ENCODE results near the gene TRIM71.

TRIM71 gene

DNA sequence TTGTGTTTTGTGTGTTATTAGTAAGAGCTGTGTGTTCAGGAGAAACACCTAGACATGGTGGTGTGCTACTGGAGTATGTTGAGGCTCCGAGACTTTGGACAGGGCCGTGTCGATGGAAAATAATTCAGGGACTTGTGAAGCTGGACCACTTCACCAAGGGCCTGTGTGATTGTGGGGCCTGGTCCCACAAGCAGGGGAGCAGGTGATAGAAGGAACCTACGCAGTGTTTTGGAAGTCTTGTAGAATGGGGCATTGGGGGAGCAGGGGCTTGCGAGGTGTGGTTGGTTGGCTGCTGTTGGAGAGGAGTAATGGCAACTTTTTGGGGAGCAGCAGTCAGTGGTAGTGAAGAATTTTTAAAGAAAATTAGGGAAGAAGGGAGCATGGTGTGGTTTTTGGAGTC lies 48.7 kb downstream of the TRIM71 start:
- no peak for DNase-seq (ENCODE audit: low read depth)

DNA sequence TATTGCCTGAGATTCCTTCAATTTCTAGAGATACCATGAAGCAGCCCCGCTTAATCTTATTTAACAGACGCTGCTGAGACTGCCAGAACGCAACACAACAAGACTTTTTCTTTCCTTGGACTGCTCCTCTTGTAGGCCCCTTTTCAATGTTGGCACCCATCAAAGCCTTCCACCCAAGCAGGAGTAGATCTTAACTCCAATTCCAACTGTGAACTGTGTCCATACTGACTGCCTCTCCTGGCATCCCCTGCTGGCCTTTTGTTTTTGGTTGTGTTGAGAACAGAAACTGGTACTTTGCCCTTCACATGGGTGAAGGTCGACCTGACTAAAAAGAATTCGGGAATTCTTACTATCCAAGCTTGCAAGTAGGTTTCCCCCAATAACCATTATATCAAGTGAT lies 50.2 kb downstream of the TRIM71 start:
- no peak for DNase-seq (ENCODE audit: low read depth)

GRCh38 chr3:32868719-32869512 lies 51.1 kb downstream of the TRIM71 start:
- DNase-seq (ENCODE audit: low read depth): no peak

DNA sequence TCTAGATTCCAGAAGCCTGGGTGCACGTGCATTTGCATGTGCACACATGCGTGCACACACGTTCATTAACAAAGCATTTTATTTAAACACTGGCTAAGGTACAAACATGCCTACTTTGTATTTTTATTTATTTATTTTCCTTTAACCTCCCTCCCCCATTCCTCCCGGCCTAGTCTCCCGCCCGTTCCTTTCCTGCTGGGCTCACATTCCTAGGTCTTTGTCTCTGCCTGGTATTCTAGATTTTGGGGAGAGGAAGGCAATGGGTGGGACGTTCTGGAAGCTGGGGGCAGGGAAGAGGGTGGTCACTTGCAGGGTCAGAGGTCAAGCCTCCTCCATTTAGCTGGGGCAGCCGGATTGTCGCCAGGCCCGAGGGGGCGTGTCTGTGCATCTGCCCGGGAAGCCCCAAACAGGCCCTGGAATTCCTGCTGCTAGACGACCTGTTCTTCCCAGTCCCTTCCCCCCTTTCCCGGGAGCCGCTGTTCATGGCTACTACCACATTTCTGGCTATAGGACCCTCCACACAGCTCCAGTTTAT lies 51.8 kb downstream of the TRIM71 start:
- no peak for DNase-seq (ENCODE audit: low read depth)

DNA sequence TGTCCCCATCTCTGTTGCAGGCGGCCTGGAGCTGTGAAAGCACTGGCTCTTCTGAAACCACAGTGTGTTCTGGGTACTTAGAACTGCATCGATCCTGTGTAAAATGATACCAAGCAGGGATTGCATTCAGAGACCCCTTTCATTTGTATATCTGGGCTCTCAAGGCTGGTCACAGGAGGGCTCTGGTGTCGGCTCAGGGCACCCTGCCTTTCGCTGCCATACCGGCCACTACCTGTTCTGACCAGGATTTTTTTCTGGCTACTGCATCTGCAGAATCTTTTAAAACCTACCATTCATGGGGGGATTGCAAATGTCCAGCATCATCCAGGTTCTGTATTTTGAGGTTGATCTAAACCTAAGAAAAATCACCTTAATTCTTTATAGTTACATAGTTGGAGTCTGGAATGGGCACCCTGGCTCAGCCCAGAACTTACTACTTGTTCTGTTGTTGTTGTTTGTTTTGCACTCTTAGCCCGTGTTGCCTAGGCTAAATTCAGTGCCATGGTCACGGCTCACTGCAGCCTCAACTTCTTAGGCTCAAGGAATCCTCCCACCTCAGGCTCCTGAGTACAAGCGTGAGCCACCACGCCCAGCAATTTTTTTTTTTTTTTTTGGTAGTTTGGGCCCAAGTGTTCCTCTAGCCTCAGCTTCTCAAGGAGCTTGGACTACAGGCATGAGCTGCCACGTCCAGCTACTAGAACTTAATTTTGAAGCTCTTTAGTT lies 52.7 kb downstream of the TRIM71 start:
- no peak for DNase-seq (ENCODE audit: low read depth)

GRCh38 chr3:32871273-32871672 lies 53.5 kb downstream of the TRIM71 start:
- DNase-seq (ENCODE audit: low read depth): no peak

DNA sequence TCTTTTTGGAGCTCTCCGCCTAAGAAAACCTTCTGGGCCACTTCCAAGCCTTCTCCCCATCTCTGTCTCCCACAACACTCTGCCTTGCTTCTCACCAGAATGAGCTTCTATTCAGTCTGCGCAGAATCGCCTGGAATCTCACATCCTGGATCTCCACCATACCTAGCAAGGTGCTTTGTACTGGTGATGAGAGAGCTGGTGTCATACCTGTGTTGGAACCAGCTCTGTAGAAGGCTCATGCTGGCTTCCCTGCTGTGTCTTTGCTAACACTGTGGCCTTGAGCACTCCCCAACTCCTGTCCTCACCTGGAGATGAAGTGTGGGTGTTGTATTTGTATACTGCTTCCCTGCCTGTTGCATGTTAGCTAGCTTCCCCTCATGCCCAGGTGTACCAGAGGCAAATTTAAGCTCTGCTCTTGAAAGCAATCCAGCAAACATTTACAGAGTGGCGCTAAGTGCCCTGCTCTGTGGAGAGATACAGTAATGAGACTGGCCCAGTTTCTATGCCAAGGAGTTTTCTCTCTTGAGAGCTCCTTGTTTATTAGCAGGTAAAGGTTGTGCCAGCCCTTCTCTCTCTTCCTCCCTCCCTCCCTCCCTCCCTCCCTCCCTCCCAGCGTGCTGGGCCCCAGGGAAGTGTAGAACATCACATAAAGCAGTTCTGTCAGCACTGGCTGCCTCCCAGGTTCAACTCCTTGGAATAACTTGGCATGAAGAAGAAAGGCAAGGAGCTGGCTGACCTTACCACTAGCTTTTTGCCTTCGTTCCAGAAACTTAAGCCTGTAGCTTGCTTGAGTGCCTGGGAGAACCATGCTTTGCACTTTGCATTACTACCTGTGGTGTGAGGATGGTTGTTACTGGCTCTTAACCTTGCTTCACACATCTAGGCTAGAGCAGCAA lies 54.9 kb downstream of the TRIM71 start:
- no peak for DNase-seq (ENCODE audit: low read depth)

DNA sequence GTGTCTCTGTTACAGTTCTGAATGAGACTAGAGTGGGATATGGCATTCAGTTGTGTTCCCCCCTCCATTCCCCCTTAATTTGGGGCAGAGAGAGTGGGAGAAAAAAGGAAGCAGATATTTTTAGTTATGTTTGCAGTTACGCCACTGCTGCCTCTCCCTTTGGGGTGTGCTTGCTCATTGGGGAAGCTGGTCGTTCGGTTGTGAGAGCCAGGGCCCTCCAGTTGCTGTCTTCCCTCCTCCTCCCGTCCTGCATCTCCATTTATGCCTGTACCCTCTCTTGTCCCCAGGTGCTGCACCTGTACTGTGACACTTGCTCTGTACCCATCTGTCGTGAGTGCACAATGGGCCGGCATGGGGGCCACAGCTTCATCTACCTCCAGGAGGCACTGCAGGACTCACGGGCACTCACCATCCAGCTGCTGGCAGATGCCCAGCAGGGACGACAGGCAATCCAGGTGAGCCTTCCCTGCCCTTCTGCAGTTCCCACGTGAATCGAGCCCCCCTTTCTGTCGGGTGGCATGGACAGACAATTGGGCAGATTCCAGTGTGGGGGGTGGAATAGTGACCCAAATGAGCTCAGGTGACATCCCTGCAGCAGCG lies 55.8 kb downstream of the TRIM71 start:
- DNase-seq (ENCODE audit: low read depth): no peak

- DNase-seq (ENCODE audit: low read depth): no peak
Measured at GRCh38 chr3:32876920-32877319, 59.1 kb downstream of the TRIM71 start.

DNA sequence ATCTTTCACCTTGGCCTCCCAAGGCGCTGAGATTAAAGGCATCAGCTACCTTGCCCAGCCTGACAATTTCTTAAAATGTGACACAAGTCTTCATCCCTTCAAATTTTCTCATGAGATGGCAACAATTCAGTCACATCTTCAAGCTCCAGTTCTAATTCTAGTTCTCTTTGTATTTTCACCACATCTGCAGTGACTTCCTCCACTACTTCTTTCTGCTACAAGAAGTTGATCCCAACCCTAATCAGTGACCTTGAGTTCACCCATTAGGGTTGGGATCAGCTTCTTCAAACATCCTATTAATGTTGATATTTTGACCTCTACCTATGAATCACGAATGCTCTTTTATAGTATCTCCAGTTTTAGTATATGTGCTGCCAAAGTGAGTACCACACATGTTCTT lies 59.8 kb downstream of the TRIM71 start:
- no peak for DNase-seq (ENCODE audit: low read depth)

DNA sequence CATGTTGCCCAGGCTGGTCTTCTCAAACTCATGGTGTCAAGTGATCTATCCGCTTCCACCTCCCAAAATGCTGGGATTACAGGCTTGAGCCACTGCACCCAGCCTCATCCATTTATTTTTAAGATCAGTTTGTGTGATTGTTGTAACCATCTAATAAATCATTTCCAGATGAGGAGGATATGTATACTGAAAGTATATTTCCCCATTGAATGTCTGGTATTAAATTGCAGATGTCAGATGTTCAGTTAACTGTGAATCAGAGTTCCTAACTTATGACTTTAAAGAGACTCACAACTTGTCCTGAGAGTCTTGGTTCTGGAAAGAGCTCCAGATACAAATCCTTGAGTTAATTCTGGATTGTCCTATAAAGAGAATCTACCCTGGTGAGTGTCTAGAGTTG lies 62.4 kb downstream of the TRIM71 start:
- DNase-seq (ENCODE audit: low read depth): no peak

- no peak for DNase-seq (ENCODE audit: low read depth)
Measured at GRCh38 chr3:32881624-32882023, 63.8 kb downstream of the TRIM71 start.

DNA sequence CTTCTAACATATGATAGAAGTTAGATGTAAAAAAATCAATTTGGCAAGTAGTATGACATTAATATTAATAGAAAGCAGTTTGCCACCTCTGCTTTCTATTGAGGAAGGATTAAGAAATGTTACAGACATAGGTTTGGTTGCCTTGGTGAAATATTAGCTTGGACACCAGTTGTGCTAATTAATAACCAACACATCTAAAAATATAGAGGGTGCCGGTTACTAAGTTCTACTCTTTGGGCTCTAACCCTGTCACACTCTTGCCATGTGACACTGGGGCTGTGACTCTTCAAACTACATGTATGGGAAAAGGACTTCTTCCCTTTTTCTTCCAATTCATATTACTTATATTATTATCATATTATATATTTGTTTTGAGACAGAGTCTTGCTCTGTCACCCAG lies 64.4 kb downstream of the TRIM71 start:
- no peak for DNase-seq (ENCODE audit: low read depth)

DNA sequence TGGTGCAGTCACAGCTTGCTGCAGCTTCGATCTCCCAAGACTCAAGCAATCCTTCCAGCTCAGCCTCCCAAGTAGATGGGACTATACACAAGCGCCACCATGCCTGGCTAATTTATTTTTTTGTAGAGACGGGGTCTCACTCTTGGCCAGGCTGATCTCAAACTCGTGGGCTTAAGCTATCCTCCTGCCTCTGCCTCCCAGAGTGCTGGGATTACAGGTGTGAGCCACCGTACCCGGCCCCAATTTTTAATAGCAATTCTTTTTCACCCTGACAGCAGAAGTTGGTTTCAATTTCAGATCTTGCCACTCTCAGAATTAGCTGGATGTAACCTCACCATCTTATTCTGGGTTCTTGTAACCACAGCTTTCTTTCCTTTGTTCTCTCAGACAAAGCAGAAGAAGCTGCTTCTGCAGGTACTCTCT lies 64.8 kb downstream of the TRIM71 start:
- no peak for DNase-seq (ENCODE audit: low read depth)

DNA sequence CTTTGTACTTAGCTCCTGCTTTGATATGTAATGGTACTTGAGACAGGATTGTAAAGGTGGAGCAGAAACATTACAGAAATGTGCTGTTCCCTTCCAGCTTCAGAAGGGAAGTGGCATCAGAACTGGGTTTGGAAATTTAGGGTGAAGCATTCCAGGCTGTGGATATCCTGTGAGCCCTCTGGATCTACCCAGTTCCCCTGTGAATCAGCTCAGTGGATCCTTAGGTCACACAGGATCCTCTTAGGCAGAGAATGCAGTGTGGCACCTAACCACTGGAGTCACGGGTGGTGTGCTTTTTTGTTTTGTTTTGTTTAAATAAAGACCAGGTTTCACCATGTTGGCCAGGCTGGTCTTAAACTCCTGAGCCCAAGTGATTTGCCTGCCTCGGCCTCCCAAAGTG lies 66.0 kb downstream of the TRIM71 start:
- no peak for DNase-seq (ENCODE audit: low read depth)

- DNase-seq (ENCODE audit: low read depth): no peak
Measured at GRCh38 chr3:32884591-32884990, 66.8 kb downstream of the TRIM71 start.

DNA sequence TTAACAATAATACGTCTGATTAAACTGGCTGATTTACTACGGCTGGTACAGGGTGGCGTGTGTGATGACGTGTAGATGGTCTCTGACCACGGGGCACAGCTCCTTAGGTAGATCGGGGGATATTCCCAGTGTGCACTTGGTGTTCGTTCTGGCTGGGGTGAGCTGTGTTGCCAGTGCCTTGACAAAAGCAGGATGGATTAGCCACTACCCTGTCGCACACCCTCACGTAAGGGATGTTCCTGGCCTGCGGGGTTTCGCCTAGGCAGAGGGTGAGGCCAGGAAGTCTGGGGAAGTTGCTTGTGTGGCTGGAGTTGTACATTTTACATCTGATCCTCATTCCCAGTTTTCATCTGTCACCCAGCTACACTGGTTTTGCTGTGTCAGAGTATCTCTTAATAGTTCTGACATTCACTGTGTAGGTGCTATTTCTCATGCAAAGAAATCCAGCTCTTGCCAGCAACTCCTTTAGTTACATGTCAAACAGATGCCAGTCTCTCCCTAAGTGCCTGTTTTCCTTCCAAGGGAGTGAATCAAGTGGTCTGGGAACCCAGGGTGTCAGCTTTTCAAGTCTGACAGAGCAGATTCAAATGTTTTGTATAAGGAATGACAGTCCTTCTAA lies 67.6 kb downstream of the TRIM71 start:
- DNase-seq (ENCODE audit: low read depth): no peak

GRCh38 chr3:32886296-32886695 lies 68.5 kb downstream of the TRIM71 start:
- no peak for DNase-seq (ENCODE audit: low read depth)

GRCh38 chr3:32886911-32887310 lies 69.1 kb downstream of the TRIM71 start:
- DNase-seq (ENCODE audit: low read depth): no peak

GRCh38 chr3:32888739-32889138 lies 70.9 kb downstream of the TRIM71 start:
- no peak for DNase-seq (ENCODE audit: low read depth)

Data from GM04504 (cell line).